CD1c-positive myeloid dendritic cell (primary cell): Measurements from ENCODE around the gene PLSCR4.

Experiments used
- DNase-seq: peaks from one replicate; pipeline ENCODE4 v3.0.0-alpha.2; 2016; ENCODE audit errors: extremely low spot score

Gene PLSCR4

DNA sequence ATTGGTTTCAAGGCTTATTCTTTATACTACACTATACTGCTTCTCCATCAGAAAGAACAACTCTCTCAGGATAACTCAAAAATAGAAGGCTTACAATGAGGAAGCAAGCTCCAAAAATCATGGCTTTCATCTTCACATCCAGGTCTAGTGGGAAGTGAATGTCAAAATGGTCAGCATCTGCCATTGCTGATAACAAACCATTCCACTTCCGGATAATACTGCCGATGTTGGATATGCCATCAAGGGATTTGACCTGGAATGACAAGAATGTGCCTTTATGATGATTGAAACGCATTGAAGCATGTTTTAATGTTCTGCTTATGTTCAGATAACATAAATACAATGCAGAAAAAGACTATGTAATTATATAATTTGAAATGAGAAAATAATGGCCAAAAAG lies 55.9 kb downstream of the PLSCR4 start:
- no peak for DNase-seq

DNA sequence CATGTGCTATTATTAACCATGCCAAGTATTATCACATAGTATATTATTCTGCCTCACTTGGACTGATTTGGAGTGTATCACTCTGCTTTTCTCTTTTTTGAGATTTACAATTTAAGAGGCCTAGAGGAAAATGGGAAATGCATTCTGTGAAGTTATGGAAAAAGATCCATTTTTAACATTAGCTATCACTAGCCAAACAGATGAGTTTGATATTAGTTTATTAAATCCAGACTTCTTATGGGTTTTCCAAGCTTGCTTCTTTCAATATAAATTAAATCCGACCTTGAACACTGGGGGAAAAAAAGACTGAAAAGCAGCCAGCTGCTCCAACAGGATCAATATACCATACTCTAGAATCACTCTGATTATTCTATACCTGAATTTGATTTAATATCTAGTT lies 59.9 kb downstream of the PLSCR4 start:
- no peak for DNase-seq

DNA sequence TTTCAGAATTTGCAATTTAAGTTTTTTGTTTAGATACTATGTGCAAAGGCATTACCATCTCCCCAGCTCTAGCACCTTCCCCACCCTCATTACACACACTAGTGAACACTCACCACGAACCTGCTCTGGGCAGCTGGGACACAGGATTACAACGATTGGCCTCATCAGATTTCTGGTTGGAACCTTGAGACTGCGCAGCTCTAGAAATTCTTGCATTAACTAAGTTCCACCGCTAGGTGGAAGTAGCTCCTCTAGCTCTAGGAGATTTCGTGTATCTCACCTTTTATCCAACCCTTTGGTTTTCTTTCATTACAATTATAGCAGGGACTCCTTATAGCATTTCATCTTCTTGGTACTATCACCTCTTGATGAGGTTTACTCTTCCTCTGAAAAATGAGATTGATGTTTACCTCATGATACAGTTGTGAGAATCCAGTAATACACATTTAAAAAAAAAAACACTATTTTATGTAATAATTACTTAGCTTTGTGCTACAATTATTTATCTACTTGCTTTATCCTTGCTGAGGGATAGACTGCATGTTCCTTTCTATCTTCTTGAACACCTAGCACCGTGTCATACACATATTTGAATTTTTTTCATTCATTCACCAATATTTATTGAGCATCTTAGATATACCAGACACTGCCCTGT lies 61.3 kb downstream of the PLSCR4 start:
- peak; percentile 52 for DNase-seq

DNA sequence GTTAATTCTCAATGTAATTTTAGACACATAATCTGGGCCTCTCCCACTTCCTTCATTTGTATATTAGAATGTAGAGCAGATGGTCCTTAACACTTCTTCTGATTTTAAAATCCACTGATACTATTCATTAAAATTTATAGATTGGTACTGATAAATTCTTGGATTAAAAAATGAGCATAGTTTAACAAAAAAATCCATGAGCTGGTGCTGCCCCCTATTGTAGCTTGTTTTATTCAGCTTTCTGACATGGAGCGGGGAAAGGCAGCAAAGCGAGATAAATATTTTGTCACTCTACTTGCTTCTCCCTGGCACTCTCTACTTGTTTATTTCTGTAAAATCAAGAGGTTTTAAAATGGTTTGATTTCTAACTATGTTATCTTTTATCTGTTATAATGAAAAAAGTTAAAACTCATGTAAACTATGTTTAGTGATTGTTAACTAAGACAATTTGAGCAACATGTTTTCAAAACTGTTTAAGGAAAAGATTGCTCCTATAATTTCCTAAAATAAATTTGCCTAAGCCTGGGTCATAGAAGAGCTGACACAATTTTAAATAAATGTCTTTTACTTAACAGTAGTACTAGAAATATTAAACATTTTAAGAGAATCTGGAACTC lies 63.5 kb downstream of the PLSCR4 start:
- DNase-seq: no peak

DNA sequence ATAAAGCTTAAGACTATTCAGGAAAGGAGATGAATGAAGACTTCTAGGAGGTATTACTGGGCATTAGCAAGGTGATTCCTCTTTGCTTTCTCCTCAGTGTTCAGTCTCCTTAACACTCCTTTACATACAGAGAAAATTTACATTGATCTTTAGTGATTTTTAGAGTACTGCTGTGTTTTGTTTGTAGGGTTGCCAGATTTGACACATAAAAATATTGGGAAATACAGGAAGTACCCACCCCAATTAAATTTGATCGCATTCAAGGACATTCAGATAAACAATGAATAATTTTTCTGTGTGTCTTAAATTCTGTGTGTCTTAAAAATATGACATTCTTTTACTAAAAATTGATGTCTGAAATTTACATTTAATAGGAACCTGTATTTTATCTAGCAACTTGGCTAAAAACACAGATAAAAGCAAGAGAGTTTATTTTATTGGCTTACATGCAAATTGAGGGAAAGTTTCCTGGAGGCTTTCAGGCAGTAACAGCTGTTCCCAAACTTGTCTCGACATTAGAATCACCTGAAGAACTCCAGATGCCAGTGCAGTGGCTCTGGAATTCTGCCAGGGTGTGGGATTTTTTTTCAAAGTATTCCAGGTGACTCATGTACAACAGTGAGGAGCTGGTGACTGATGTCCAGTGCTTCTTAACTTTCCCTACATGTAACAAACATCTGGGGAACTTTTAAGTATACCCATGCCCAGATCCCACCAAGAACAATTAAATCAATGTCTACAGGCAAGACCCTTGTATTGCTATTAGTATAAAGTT lies 66.5 kb downstream of the PLSCR4 start:
- no peak for DNase-seq

DNA sequence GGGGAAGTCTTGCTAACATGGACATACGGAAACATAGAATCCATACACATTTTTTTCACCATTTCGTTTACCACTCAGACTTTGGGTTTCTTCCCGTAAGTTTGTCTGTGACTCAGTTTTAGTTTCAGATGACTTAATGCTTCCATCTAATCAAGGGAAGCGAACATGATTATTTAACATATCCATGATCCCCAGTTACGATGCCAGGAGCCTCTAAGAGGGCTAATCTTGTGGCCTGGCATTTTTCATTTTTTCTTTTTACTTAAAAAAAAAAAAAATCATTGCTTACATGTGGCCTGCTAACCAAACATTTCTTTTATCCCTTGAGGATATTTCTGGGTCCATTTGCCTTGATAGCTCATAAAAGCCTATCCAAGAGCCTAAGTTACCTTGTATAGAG lies 69.7 kb downstream of the PLSCR4 start:
- no peak for DNase-seq

DNA sequence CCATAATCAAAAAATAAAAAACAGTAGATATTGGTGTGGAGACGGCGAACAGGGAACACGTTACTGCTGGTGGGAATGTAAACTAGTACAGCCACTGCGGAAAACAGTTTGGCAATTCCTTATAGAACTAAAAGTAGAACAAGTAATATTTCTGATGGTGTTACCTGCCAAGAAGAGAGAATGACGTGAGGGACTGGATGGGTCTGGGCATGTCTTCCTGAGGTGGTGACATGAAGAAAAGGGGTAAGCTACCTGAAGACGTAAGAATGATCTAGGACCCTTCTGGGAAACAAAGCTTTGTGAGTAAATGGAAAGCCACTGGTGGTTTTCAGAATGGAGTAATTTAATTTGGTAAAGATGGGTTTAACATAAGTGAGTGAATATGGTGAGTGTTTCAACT lies 70.5 kb downstream of the PLSCR4 start:
- no peak for DNase-seq

DNA sequence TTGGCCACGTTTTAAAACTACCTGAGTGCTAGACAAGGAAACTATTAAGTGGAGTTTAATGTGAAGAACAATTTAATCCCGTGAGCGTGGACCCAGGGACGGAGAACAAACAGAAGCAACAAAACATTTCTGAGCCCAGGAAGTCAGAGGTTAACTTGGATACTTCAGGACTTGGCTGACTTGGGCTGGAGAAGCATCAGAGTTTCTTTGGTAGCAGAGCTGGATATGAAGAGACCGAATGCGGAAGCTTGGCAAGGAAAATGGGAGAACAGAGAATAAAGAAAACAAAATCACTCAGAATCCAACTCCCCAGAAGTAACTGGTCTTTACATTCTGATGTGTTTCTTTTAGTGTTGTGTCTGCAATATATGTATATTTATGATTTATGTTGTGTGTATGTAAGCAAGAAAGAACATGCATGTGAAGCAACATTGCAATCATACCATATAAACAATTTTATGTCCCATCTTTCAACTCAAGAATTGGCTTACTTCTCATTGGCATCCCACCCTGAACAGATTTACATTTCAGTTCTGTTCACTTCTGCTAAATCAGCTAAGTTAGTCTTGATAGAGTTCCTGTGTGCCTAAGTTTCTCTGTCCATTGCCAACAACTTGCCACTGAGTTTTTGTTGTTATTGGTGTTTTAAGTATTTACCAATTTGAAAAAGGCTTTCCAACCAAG lies 72.8 kb downstream of the PLSCR4 start:
- DNase-seq: no peak

DNA sequence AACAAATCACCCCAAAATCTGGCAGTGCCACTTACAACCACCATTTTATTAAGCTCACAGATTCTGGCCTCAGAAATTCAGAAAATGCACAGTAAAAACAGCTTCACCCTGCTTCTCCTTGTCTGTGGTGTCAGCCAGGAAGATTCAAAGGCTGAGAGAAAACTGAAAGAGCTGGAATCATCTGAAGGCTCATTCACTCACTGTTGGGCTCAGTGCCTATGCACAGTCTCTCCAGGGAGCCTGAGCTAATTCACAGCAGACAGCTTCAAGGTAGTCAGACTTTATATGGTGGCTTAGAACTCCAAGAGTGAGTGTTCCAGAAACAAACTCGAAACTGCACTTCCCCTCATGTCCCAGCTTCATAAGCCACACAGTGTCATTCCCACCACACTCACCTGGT lies 73.4 kb downstream of the PLSCR4 start:
- DNase-seq: no peak

DNA sequence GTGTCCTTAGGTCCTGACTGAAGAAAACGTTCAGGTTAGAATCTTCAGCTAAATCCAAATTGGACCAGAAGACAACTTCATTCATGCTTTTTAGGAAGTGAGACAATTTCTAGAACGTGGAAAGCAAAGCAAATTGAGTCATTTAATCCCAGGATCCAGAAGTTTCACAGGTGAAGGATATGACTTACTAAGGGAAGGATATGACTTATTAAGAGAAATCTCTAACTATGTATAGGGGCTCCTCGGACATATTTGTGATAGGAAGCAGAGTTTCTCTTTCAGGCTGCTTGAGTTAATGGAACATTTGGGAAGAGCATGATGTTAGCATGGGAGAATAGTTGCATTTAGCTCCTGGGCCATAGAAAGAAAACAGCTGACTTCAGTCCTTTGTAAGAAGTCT lies 73.8 kb downstream of the PLSCR4 start:
- DNase-seq: no peak

DNA sequence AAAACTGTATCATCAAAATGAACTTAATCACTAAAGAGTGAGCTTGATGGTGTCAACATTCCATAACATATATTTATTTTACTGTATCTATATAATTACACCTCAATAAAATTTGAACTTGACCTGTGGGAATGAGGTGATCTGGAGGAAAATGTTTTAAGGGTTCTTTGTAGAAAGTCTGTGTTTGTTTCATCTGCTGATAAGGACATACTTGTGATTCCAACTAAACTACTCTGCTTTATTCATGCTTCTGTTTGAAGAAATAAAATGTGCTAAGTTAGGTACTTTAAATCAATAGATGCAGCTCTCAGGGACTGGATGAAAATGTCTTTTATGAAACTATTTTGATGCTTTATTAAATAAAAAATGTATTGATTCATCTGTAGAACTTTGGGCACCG lies 78.3 kb downstream of the PLSCR4 start:
- DNase-seq: no peak

DNA sequence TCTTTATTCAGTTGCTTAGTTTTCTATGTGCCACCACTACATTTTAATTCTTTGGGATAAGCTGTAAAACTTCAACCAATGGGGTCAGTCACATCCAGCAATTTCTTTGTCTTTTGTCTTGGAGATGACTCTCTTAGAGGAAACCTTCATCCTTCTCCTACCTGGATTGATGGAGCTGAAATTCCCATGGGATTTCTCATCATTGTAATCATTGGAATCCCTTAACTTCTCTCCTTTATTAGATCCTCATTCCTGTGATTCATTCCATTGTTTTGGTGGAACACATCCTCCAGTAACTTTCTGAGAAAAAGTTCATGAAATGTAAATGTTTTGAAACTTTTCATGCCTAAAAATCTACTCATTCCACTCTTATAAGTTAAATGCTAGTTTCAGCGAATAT lies 80.3 kb downstream of the PLSCR4 start:
- DNase-seq: no peak

DNA sequence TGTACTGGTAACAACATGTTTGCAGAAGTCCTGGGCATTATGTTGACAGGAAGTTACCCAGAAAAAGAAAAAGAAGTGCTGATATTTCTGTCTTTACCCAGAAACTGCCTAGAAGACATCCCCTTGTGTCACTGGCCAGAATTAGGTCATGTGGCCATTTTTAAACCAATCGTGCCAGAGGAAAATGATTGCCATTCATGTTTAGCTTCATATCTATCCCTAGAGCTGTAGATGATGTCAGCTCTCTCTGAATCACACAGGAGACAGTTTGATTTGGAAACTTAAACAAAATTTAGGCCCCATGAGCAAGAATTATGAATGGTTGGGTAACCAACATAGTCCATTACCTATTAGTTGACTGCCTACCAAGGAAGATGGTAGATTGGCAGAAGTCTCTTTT lies 81.0 kb downstream of the PLSCR4 start:
- no peak for DNase-seq

DNA sequence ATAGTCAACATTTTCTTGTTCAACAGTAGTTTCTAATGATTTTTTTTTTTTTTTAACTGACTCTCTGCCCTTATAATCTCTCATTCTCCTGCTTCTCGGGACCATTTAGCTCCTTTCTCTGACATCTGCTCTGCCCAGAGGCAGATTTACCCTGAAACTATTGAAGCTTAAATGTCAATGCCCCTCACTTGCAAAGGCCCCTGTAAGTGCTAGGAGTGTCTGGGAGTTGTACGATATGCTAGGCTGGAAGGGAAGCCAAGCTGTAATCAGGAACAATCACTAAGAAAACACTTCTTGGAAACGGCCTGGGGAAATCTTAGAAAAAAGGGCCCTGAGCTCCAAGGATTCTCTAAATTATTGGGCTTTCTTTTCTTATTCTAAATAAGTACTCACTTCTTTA lies 84.1 kb downstream of the PLSCR4 start:
- DNase-seq: no peak

DNA sequence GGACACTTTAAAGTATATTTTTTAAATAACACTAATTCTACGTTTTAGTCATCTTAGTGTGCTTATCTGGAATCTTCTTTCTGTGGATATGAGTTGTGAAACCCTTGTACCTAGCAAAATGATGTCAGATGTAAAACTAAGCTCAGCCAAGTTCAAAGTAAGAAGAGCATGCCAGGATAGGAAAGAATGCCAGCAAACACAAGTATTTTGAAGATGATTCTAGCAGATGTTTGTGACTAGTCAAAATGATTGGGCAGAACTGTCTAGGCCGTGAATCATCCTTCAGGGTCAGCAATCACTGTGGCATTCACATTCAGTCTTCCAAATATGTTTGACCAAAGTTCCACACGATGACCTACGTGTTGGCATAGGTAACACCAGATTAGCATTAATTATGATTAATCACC lies 84.5 kb downstream of the PLSCR4 start:
- no peak for DNase-seq

DNA sequence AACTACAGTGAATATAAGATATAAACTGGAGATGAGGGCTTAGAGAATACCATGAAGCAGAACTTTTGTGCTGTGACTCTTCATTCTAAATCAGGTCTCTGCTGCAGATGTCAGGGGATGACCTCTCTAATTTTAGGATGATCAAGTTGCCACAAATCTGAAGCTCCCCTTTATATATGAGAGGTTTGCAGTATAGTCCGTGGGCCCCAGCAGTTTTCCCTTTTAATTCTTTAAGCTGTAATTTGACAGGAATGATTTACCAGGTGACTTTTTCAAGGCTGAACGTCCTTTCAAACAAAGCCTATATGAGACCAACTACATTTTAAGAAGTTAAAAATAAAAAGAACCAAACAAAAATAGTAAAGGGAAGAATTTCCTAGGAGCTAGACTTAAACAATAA lies 85.0 kb downstream of the PLSCR4 start:
- no peak for DNase-seq

DNA sequence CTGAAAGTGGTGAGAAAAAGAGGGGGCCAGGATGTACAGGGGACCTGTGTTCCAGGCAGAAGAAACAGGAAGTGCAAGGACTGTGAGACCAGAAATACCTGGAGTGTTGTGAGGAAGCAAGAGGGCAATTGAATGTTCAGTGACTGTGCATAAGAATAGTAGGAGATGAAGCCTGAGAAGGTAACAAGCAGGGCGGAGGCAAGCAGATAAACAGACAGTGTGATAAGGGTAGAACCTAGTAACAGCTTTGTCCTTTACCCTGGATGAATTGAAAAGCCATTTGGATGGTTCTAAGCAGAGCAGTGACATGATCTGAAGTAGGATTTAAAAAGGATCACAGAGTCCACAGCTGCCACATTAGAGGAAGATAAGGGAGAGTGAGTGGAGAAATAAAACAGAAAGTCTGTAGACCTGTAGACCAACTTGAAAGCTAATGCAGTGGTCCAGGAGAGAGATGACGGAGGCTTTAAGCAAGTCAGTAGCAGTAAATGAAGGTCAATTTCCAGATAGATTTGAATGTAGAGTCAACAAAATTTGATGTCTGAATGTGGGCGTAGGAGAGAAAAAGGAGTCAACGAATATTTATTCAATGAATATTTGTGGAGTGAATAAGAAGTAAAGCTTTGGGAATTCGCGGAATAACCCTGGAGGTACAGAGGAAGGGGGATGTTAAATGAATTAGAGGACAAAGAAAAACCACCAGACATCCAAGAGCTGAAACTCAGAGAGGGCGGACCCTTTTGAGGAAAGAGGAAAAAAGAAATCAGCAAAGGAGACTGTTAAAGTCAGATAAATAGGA lies 85.7 kb downstream of the PLSCR4 start:
- DNase-seq: no peak

DNA sequence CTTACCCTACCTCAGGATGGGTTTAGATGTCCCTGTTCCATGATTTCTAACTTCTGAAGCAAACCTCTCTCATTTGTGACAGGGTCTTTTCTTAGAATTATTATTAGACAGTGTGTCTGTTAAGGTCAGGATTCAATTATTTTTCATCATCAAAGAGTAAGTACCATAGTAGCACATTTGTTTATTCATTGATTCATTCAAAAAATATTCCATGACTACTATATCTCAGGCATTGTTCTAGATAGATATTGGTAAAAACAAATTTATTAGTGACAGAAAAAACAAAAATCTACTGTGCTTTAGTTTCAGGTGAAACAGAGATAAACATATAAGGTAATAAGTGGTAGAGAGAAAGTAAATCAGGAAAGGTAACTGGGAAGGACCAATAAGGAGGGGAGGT lies 86.4 kb downstream of the PLSCR4 start:
- DNase-seq: no peak

DNA sequence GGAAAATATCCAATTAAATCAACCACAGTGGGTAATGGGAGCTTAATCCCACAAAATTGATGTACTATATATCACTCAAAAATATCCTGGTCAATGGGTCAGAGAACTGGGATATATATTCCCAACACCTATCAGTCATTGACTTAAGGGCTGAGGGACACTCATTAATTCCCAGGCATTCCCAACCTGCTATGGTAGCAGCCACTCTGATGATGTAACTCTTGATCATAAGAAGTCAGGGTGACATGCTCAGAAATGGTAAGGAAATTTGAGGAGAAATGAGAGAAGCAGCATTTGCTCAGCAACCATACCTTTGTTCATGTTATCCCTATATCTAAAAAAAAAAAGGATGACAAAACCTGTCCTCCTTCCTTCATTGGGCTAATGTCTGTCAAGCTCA lies 86.8 kb downstream of the PLSCR4 start:
- DNase-seq: no peak

DNA sequence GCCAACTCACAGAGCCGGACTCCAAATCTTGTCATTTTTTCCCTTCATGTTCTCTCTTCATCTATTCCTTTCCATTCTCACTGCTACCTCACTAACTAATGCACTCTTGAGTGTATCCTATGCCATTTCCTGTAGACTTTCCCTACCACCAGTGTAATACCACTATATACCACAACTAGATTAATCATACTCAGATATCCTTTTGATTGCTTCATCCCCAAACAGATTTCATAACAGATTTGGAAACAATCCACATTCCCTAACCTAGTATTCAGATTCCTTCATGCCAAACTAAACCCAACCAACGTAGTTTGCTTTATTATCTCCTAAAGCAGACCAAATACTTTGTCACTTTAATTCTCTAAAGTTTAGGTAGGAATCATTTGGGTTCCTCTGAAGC lies 87.3 kb downstream of the PLSCR4 start:
- no peak for DNase-seq

DNA sequence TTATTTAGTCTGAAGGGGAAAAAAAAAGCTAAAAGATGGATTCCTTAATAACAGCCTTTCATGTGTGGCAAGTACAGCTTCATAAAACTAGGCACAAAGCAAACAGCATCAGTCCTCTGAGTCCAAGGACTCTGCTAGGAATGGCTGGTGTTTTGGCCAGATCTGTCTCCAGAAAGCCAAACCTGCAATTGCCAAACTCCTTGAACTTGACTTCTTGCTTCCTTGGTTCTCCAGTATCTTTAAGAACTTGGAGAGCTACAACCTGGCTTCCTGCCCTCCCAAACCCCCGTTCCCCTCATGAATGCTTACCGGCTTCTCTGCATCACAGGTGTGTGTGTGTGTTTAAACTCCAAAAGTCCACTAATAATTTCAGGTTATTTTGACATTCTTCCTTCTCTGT lies 88.3 kb downstream of the PLSCR4 start:
- DNase-seq: no peak

DNA sequence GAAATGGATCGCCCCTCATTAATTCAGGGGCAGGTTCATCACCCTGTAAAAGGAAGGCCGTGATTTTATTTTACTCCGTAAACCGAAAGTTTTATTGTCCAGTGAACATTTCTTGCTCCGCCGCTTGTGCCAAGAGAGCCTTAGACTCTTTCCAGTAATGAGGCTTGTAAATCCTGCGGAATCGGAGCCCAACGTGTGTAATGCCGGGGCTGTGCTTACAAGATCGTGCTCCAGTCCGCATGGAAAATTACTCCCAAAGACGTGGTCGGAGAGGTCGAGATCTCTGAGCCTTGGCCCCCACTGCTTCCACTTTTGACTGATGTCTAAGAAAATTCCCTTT lies 89.3 kb downstream of the PLSCR4 start:
- DNase-seq: no peak
